ENCODE measurements around the gene DYNC2I2.
"Not testable (repeated sequence)": the region's sequence is repeated elsewhere in the genome, so short reads cannot be mapped to it uniquely, and the experiment has no call there.

The DYNC2I2 gene

GRCh38 chr9:128702445-128702948 is 45.9 kb upstream of the DYNC2I2 start, which contains the start of gene PKN3:
PKN3 (plus strand) TSS chr9:128702503; CDS start chr9:128702916, 413 bp downstream.
- H3K27ac ChIP-seq, result peak within 1 kb of the TSS; percentile 74
- TF ChIP-seq, protein P1, sequence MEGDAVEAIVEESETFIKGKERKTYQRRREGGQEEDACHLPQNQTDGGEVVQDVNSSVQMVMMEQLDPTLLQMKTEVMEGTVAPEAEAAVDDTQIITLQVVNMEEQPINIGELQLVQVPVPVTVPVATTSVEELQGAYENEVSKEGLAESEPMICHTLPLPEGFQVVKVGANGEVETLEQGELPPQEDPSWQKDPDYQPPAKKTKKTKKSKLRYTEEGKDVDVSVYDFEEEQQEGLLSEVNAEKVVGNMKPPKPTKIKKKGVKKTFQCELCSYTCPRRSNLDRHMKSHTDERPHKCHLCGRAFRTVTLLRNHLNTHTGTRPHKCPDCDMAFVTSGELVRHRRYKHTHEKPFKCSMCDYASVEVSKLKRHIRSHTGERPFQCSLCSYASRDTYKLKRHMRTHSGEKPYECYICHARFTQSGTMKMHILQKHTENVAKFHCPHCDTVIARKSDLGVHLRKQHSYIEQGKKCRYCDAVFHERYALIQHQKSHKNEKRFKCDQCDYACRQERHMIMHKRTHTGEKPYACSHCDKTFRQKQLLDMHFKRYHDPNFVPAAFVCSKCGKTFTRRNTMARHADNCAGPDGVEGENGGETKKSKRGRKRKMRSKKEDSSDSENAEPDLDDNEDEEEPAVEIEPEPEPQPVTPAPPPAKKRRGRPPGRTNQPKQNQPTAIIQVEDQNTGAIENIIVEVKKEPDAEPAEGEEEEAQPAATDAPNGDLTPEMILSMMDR (IDR thresholded peaks at IDR 0.05), result peak; percentile 98
- no peak for TF ChIP-seq ZFX (IDR thresholded peaks at IDR 0.05; ENCODE audit: borderline replicate concordance)

DNA sequence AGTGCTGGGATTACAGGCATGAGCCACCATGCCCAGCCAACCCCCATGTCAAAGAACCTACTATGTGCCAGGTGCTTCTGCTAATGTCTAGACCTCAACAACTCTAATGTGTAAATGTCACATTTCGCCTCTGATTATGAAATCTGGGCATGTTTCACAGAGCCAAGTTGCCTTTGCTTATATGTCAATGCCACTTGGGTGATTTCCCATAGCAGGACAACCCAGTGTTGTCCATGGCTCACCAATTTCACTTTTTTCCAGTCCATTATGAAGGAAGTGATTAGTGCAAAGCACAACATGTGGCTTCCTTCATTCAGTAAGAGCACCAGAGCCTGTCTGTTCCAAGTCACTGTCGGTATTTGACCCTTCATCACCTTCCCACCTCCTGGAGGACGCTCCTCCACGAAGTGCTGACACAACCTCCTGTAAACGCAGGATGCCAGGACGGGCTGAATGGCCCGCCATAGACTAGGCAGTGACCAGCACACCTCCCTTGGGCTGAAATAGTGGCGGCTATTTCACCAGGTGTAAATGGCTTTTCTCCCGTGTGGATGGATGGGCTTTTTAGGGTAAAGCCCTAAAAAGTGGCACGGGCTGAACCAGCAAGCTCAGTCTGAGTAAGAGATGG is 44.7 kb upstream of the DYNC2I2 start:
- TF ChIP-seq, protein P1 (IDR thresholded peaks at IDR 0.05), result no peak
- TF ChIP-seq ZFX (IDR thresholded peaks at IDR 0.05; ENCODE audit: borderline replicate concordance), result no peak
- 0 out of 2 replicates have a peak overlapping the region, but pooled peaks have one; percentile 74 for H3K27ac ChIP-seq

DNA sequence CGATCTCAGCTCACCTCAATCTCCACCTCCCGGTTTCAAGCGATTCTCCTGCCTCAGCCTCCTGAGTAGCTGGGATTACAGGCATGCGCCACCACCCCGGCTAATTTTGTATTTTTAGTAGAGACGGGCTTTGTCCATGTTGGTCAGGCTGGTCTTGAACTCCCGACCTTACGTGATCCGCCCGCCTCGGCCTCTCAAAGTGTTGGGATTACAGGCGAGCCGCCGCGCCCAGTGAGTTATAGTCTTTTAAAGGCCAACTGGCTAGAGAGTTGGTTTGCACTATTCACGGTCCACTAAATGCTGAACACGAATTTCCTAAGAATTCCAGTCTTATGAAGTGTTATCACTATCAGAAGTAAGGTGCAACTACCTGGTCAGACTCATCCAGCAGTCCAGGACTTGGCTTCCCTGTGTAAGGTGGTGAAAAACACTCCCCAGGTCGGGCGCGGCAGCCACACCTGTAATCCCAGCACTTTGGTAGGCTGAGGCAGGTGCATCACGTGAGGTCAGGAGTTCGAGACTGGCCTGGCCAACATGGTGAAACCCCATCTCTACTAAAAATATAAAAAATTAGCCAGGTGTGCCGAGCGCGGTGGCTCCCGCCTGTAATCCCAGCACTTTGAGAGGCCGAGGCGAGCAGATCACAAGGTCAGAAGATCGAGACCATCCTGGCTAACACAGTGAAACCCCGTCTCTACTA is 42.6 kb upstream of the DYNC2I2 start:
- H3K27ac ChIP-seq, result peak overlapping the region; percentile 52; the same call in 1 of the 2 replicates

GRCh38 chr9:128696923-128697707 is 40.5 kb upstream of the DYNC2I2 start:
- H3K27ac ChIP-seq, result peak overlapping the region; percentile 52
- TF ChIP-seq ZFX (IDR thresholded peaks at IDR 0.05; ENCODE audit: borderline replicate concordance), result no peak
- TF ChIP-seq, protein P1 (IDR thresholded peaks at IDR 0.05), result no peak

GRCh38 chr9:128694344-128694743 is 37.7 kb upstream of the DYNC2I2 start:
- no peak overlapping the region; the same call in 1 of the 2 replicates for H3K27ac ChIP-seq
- TF ChIP-seq, protein P1 (IDR thresholded peaks at IDR 0.05), result no peak
- no peak for TF ChIP-seq ZFX (IDR thresholded peaks at IDR 0.05; ENCODE audit: borderline replicate concordance)

GRCh38 chr9:128693738-128694137 is 37.1 kb upstream of the DYNC2I2 start:
- not testable (repeated sequence) for H3K27ac ChIP-seq

- peak overlapping the region; percentile 93 for H3K27ac ChIP-seq
Observed at GRCh38 chr9:128690684-128691034, 34.0 kb upstream of the DYNC2I2 start.

More at GRCh38 chr9:128690684-128691034, 34.0 kb upstream of the DYNC2I2 start:
- TF ChIP-seq, protein P1 (IDR thresholded peaks at IDR 0.05), result no peak
- TF ChIP-seq ZFX (IDR thresholded peaks at IDR 0.05; ENCODE audit: borderline replicate concordance), result no peak
